ENCODE data around the gene DNAH12.
A peak's percentile ranks its signal among the peaks of the same experiment; 100 is the strongest.

DNAH12 gene

DNA sequence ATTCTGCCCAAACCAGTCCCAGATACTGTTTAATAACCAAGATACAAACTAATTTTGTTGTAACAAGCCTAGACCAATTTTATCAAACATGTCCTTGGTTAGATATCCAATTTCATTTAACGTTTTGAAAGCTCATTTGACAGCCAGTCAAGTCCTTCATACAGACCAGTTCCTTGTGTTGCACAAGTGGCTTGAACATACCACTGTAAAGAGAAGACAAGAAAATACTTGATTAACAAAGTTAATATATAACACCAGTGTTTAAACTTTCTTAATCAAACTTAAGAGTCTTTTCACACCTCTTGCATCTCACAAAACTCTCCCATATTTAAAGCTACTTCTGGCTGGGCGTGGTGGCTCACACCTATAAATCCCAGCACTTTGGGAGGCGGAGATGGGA, 28.0 kb upstream of the DNAH12 start:
- TF ChIP-seq, protein P1, sequence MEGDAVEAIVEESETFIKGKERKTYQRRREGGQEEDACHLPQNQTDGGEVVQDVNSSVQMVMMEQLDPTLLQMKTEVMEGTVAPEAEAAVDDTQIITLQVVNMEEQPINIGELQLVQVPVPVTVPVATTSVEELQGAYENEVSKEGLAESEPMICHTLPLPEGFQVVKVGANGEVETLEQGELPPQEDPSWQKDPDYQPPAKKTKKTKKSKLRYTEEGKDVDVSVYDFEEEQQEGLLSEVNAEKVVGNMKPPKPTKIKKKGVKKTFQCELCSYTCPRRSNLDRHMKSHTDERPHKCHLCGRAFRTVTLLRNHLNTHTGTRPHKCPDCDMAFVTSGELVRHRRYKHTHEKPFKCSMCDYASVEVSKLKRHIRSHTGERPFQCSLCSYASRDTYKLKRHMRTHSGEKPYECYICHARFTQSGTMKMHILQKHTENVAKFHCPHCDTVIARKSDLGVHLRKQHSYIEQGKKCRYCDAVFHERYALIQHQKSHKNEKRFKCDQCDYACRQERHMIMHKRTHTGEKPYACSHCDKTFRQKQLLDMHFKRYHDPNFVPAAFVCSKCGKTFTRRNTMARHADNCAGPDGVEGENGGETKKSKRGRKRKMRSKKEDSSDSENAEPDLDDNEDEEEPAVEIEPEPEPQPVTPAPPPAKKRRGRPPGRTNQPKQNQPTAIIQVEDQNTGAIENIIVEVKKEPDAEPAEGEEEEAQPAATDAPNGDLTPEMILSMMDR (conservative IDR thresholded peaks at IDR 0.05; ENCODE audit: low read depth, low read length): no peak
- Histone ChIP-seq H3K4me1 (ENCODE audit: low read depth, poor library complexity, severe bottlenecking) (no peaks in the 10 kb centered on the region), H3K4me2 (no peak overlapping the region), H2AFZ (ENCODE audit: low read depth) (no peak overlapping the region), H3K4me3 (IDR thresholded peaks at IDR 0.05; ENCODE audit: insufficient read depth, low read depth, low read length) (no peak overlapping the region), H4K20me1 (ENCODE audit: insufficient read depth) (no peaks in the 10 kb centered on the region), H3K27me3 (ENCODE audit: insufficient read depth, low read depth) (no peaks in the 10 kb centered on the region), H3K36me3 (ENCODE audit: insufficient read depth) (no peaks in the 10 kb centered on the region), H3K9ac (no peak overlapping the region), H3K27ac (no peak overlapping the region), H3K79me2 (ENCODE audit: insufficient read depth, low read depth) (no peaks in the 10 kb centered on the region)

DNA sequence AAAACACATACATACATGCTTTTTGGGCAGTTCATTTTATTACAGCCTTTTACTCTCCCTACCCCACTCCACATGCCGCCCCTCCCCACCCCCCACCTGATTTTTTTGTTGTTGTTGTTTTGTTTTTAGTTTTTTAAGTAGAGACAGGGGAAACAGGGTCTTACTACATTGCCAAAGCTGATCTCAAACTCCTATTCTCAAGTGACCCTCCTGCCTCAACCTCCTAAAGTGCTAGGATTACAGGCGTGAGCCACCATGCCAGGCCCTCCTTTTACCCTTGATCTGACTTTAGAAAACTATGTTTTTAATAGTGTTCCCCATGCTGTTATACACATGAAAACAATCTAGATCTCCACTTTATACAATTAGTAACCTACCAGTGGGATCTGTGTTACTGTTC, 26.7 kb upstream of the DNAH12 start:
- Histone ChIP-seq H3K36me3 (ENCODE audit: insufficient read depth) (no peaks in the 10 kb centered on the region), H3K27ac (no peak overlapping the region), H4K20me1 (ENCODE audit: insufficient read depth) (no peaks in the 10 kb centered on the region), H2AFZ (ENCODE audit: low read depth) (no peak overlapping the region), H3K4me2 (no peak overlapping the region), H3K9ac (no peak overlapping the region), H3K4me1 (ENCODE audit: low read depth, poor library complexity, severe bottlenecking) (no peaks in the 10 kb centered on the region), H3K4me3 (IDR thresholded peaks at IDR 0.05; ENCODE audit: insufficient read depth, low read depth, low read length) (no peak overlapping the region), H3K79me2 (ENCODE audit: insufficient read depth, low read depth) (no peaks in the 10 kb centered on the region), H3K27me3 (ENCODE audit: insufficient read depth, low read depth) (no peaks in the 10 kb centered on the region)
- TF ChIP-seq, protein P1 (conservative IDR thresholded peaks at IDR 0.05; ENCODE audit: low read depth, low read length): no peak

DNA sequence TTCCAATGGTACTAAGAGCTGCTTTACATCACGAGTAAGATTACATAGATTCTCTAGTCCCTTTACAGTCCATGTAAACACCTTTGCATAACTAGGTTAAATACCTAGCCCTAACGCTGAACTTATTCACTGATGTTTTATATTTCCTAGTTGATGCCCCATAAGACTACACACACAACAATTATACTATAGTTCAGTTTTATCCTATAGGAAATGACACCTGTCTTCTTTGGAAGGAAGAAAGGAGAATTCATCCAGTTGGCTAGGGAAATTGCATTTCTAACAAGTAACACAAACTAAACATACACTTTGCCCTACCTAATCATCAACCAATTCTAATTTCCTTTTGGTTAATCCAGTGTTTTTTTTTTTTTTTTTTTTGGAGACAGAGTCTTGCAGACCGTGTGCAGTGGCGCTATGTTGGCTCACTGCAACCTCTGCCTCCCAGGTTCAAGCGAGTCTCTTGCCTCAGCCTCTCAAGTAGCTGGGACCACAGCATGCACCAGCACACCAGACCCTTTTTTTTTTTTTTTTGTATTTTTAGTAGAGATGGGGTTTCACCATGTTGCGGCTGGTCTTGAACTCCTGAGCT, 25.8 kb upstream of the DNAH12 start:
- Histone ChIP-seq H3K27me3 (ENCODE audit: insufficient read depth, low read depth) (no peaks in the 10 kb centered on the region), H4K20me1 (ENCODE audit: insufficient read depth) (no peaks in the 10 kb centered on the region), H2AFZ (ENCODE audit: low read depth) (no peak overlapping the region), H3K4me1 (ENCODE audit: low read depth, poor library complexity, severe bottlenecking) (no peaks in the 10 kb centered on the region), H3K36me3 (ENCODE audit: insufficient read depth) (no peaks in the 10 kb centered on the region), H3K9ac (no peak overlapping the region), H3K27ac (no peak overlapping the region), H3K4me2 (no peak overlapping the region), H3K4me3 (IDR thresholded peaks at IDR 0.05; ENCODE audit: insufficient read depth, low read depth, low read length) (no peak overlapping the region), H3K79me2 (ENCODE audit: insufficient read depth, low read depth) (no peaks in the 10 kb centered on the region)
- TF ChIP-seq, protein P1 (conservative IDR thresholded peaks at IDR 0.05; ENCODE audit: low read depth, low read length): no peak

DNA sequence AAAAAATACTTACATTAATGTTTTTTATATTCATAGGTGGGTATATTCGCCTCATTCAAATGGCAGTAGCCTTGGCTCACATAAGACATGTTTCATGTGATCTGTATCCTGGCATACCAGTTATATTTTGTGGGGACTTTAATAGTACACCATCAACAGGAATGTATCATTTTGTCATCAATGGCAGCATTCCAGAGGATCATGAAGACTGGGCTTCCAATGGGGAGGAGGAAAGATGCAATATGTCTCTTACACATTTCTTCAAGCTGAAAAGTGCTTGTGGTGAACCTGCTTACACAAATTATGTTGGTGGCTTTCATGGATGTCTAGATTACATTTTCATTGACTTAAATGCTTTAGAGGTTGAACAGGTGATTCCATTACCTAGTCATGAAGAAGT, 15.4 kb upstream of the DNAH12 start:
- no peaks in the 10 kb centered on the region for H3K36me3 ChIP-seq (ENCODE audit: insufficient read depth)
- TF ChIP-seq, protein P1 (conservative IDR thresholded peaks at IDR 0.05; ENCODE audit: low read depth, low read length): no peak
- no peak overlapping the region for H2AFZ ChIP-seq (ENCODE audit: low read depth)
- no peaks in the 10 kb centered on the region for H4K20me1 ChIP-seq (ENCODE audit: insufficient read depth)
- peaks cover 28% of the 10 kb centered on the region for H3K4me1 ChIP-seq (ENCODE audit: low read depth, poor library complexity, severe bottlenecking)
- H3K9ac ChIP-seq: no peak overlapping the region
- no peaks in the 10 kb centered on the region for H3K27me3 ChIP-seq (ENCODE audit: insufficient read depth, low read depth)
- H3K4me2 ChIP-seq: 0 out of 2 replicates have a peak overlapping the region, but pooled peaks have one; percentile 39
- H3K4me3 ChIP-seq (IDR thresholded peaks at IDR 0.05; ENCODE audit: insufficient read depth, low read depth, low read length): no peak overlapping the region
- H3K27ac ChIP-seq: no peak overlapping the region
- H3K79me2 ChIP-seq (ENCODE audit: insufficient read depth, low read depth): peaks cover 36% of the 10 kb centered on the region
